Activated naive CD8-positive, alpha-beta T cell treated with anti-CD3 and anti-CD28 coated beads, Interleukin-2, amount 50 U/mL, for 16 hours (primary cell): Measurements from ENCODE around the gene COTL1.
"Not testable (repeated sequence)": the region's sequence is repeated elsewhere in the genome, so short reads cannot be mapped to it uniquely, and the experiment has no call there.

Experiments
- DNase-seq: peaks from one replicate; pipeline ENCODE4 v3.0.0-alpha.2; 2020; ENCODE audit warnings: low read depth, low spot score

COTL1 gene

GRCh38 chr16:84643180-84643583, 25.3 kb upstream of the COTL1 start:
- no peak for DNase-seq

GRCh38 chr16:84641643-84642358, 23.9 kb upstream of the COTL1 start:
- no peak for DNase-seq

- no peak for DNase-seq
Measured at GRCh38 chr16:84640145-84640544, 22.3 kb upstream of the COTL1 start.

GRCh38 chr16:84638231-84638806, 20.4 kb upstream of the COTL1 start:
- DNase-seq = no peak

- DNase-seq = no peak
Measured at GRCh38 chr16:84637709-84638108, 19.8 kb upstream of the COTL1 start.

GRCh38 chr16:84635702-84636101, 17.8 kb upstream of the COTL1 start:
- no peak for DNase-seq

- DNase-seq = no peak
Measured at GRCh38 chr16:84633622-84634021, 15.7 kb upstream of the COTL1 start.

GRCh38 chr16:84632862-84633261, 15.0 kb upstream of the COTL1 start:
- DNase-seq = not testable (repeated sequence)

- no peak for DNase-seq
Measured at GRCh38 chr16:84631886-84632285, 14.0 kb upstream of the COTL1 start.

- DNase-seq = no peak
Measured at GRCh38 chr16:84631153-84631466, 13.2 kb upstream of the COTL1 start.

GRCh38 chr16:84630446-84631152, 12.7 kb upstream of the COTL1 start:
- DNase-seq = no peak

GRCh38 chr16:84630009-84630408, 12.1 kb upstream of the COTL1 start:
- no peak for DNase-seq

GRCh38 chr16:84629580-84629979, 11.7 kb upstream of the COTL1 start:
- no peak for DNase-seq

- DNase-seq = no peak
Measured at GRCh38 chr16:84628226-84628731, 10.4 kb upstream of the COTL1 start.

- DNase-seq = no peak
Measured at GRCh38 chr16:84625556-84625955, 7.7 kb upstream of the COTL1 start.

GRCh38 chr16:84620913-84621312, 3.0 kb upstream of the COTL1 start:
- DNase-seq = not testable (repeated sequence)

GRCh38 chr16:84618581-84619460, 943 bp upstream of the COTL1 start:
- DNase-seq = no peak

- no peak for DNase-seq
Measured at GRCh38 chr16:84617041-84617790, 662 bp downstream of the COTL1 start.

GRCh38 chr16:84616515-84616914, 1.4 kb downstream of the COTL1 start:
- no peak for DNase-seq

GRCh38 chr16:84614968-84615813, 2.7 kb downstream of the COTL1 start:
- DNase-seq = no peak
